GM21423 (cell line): ENCODE measurements around the gene PPIG.
"Not testable (repeated sequence)": the region's sequence is repeated elsewhere in the genome, so short reads cannot be mapped to it uniquely, and the experiment has no call there.

Experiments used
- ATAC-seq: cut with Tn5 transposase; IDR thresholded peaks from one replicate; pipeline ENCODE4 v1.9.1; 2021; ENCODE audit warnings: mild to moderate bottlenecking, moderate library complexity; ENCODE audit not compliant: unreplicated experiment

The PPIG gene

DNA sequence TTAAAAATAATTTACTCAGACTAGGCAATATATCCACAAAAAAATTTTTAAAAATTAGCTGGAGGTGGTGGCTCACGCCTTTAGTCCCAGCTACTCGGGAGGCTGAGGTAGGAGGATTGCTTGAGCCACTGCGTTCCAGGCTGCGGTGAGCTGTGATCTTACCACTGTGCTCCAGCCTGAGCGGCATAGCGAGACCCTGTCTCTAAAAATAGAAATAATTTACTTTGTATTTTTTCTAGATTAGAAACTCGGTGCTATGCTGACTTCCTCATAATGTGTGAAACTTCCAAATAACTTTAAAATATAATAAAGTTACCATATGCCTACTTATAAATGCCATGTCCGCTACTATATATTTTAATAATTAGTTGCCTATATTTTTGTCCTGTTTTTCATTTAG lies 6.7 kb downstream of the PPIG start:
- ATAC-seq = no peak

DNA sequence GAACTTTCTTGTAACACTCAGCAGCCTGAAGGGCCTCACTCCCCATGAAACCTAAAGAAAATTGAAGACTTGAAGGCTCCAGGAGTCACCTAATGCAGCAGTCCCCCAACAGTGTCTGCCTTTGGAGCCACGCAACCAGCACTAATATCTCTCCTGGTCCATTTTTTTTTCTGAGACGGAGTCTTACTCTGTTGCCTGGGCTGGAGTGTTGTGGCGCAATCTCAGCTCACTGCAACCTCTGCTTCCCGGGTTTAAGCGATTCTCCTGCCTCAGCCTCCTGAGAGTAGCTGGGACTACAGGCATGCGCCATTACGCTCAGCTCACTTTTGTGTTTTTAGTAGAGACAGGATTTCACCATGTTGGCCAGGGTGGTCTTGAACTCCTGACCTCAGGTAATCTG lies 12.4 kb downstream of the PPIG start:
- ATAC-seq = not testable (repeated sequence)

DNA sequence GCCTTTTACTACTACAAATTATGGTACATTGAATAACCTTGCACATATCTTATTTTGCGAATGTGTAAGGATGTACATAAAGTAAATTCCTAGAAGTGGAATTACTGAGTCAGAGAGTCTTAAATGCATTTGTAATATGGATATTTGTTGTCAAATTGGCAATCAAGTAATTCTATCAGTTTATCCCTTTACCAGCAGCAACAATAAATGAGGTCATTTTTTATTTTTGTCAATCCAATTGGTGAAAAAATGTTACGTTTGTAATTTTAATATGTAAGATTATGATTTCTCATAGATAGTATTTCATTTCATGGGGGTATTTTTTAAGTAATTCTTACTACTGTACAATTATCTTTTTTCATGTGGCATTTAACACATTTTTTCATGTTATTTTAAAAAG lies 14.8 kb downstream of the PPIG start:
- no peak for ATAC-seq

DNA sequence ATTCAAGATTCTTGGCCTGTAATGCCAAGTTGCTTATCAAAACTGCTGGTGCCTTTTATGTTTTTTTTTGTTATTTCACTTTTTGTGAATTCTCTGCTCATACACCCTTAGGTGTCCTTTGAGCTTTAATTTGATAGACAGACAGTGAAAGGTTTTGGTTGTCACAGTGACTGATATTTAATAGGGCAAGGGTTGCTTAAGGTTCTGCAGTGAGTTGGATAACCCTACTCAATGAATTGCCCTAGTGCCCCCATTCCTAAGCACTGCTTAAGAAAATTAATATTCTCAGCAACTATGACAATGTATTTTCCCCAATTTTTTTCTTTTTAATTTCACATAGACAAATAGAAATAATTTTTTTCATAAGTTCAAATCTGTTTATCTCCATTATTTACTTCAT lies 15.4 kb downstream of the PPIG start:
- no peak for ATAC-seq

DNA sequence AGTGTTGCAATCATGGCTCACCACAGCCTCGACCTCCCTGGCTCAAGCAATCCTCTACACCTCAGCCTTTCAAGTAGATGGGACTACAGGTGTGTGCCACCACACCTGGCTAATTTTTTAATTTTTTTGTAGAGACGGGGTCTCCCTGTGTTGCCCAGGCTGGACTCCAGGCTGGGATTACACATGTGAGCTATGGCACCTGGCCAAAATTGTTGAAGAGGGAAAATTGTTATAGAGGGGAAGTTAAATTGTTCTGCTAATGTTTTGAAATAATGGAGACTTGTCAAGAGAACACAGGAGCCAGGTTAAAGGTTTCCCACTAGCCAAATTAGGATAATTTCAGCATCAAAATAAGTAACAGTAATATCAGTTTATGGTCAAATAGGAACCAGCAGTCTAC lies 25.1 kb downstream of the PPIG start:
- ATAC-seq = no peak

DNA sequence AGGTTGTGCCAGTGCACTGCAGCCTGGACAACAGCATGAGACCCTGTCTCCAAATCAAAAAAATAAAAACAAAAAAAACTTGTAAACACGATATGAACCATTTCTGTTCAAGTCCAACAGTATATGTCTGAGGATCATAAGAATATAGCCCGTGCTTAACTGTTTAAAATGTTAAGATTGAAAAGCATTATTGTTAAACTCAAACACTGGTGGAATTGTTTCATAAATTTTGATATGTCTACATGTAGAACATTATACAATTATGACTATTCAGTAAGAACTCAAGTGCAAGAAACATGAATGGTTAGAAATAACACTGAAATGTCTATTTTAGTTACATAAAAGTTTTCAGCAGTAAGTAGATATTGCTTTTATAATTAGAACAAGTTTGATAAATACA lies 29.7 kb downstream of the PPIG start:
- ATAC-seq = no peak

DNA sequence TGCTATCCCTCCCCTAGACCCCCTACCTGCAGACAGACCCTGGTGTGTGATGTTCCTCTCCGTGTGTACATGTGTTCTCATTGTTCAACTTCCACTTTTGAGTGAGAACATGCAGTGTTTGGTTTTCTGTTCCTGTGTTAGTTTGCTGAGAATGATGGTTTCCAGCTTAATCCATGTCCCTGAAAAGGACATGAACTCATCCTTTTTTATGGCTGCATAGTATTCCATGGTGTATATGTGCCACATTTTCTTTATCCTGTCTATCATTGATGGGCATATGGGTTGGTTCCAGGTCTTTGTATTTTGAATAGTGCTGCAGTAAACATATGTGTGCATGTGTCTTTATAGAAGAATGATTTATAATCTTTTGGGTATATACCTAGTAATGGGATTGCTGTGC lies 31.8 kb downstream of the PPIG start:
- ATAC-seq = not testable (repeated sequence)

DNA sequence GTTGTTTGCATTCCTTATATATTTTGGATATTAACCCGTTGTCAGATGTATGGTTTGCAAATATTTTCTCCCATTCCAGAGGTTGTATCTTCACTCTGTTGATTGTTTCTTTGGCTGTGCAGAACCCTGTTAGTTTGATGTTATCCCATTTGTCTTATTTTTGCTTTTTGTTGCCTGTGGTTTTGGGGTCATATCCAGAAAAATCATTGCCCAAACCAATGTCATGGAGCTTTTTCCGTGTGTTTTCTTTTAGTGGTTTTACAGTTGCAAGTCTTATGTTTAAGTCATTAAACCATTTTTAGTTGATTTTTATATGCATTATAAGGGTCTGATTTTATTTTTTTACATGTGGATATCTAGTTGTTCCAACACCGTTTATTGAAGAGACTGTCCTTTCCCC lies 35.8 kb downstream of the PPIG start:
- ATAC-seq = no peak

DNA sequence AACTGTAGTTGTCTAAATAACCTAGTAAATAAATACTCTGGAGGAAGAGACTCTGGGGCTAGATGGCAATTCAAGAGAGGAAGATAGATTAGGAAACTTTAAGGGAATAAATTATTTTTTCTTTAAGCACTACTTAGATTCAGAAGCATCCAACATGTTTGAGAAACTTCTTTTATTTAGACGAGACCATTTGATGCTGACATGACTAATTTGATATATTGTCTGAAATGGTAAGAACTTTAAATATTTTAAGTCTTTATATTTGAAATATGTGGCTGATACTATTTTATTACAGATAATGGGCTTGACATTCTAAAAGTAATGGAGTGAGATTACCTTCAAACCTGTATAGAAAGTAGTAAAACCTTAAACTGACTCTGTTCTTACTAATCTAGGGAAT lies 36.4 kb downstream of the PPIG start:
- ATAC-seq = no peak

DNA sequence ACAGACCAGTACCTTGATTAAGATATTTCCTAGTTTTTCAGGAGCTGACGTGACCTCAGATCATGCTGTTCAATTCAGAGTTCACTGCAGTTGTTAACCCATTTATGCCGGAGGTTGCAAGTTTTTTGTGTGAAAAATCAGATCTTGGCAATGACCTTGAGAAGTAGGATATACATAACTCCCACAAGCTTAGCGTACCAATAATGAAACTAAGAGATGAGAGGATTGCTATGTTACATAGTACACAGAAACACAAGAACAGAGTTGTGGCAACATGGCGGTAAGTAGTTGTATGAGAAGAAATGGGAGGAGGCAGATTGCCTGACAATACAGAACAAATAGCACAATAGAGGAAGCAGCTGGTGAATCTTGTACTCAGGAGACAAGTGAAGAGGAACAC lies 39.1 kb downstream of the PPIG start:
- no peak for ATAC-seq

DNA sequence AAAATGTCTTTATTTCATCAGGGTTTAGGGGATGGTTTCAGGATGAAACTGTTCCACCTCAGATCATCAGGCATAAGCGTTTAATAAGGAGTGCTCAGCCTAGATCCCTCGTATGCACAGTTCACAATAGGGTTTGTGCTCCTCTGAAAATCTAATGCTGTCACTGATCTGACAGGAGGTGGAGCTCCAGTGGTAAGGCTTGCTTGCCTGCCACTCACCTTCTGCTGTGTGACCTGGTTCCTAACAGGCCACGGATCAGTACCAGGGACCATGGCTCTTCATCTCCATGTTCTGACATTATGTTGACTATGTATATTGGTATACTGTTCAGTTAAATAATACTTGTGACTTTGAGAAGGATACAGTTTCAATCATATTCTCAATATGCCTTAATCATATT lies 41.6 kb downstream of the PPIG start:
- no peak for ATAC-seq

DNA sequence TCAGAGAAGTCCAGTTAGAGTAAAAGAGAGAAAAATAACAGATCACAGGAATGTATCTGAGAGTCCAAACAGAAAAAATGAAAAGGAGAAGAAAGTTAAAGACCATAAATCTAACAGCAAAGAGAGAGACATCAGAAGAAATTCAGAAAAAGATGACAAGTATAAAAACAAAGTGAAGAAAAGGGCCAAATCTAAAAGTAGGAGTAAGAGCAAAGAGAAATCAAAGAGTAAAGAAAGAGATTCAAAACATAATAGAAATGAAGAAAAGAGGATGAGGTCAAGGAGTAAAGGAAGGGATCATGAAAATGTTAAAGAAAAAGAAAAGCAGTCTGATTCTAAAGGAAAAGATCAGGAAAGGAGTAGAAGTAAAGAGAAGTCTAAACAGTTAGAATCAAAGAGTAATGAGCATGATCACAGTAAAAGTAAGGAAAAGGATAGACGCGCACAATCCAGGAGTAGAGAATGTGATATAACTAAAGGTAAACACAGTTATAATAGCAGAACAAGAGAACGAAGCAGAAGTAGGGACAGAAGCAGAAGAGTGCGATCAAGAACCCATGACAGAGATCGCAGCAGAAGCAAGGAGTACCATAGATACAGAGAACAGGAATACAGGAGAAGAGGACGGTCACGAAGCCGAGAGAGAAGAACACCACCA lies 52.4 kb downstream of the PPIG start:
- ATAC-seq = no peak

DNA sequence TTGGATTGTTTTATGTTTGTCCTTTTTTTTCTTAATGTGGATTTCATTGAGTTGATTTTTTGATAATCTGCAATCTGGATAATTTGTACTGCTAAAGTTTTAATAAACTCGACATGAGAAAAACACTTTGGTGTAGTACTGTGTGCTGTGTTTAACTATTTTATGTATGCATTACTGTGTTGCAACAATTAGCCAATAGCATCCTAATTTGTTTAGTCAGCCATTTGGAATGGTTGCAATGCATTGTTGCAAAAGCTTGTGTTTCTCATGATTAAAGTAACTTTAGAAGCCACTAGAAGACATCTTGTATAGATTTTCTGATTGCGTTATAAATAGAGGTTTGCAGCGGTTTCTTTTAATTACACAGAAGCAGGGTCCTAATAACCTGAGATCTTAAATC lies 53.5 kb downstream of the PPIG start:
- no peak for ATAC-seq

DNA sequence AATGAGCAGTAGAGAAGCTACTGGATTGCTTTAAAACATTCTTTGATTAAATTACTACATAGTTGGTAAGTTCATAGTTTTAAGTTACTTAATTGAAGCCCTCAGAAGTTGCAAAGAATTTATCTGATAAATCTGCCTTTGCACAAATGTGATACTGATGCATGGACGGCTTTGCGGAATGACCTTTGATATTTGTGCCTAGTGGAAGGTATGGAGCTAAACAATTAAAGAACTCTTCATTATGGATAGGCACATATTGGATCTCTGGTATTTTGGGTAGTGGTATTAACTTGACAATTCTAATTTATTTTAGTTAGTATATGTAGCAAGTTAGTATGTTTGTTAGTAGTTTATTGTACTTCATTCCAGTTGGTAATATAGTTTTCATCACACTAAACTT lies 56.0 kb downstream of the PPIG start:
- no peak for ATAC-seq

DNA sequence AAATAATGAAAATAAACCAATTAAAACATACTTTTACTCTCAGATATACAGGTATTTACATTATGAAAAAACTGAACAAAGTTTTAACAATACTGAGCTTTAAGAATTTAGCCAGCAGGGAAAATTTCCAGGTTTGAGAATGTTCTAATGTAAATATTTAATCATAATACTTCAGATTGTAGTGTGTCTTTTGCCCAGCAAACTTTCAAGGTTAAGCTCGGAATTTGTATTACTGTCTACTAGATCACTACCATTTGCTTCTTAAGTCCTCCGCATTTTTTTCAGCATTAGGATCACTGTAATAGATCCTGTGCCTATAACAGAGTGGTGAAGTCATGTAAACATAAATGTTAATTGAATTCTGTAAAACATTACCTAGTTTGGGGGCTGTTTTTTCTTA lies 57.3 kb downstream of the PPIG start:
- ATAC-seq = no peak

DNA sequence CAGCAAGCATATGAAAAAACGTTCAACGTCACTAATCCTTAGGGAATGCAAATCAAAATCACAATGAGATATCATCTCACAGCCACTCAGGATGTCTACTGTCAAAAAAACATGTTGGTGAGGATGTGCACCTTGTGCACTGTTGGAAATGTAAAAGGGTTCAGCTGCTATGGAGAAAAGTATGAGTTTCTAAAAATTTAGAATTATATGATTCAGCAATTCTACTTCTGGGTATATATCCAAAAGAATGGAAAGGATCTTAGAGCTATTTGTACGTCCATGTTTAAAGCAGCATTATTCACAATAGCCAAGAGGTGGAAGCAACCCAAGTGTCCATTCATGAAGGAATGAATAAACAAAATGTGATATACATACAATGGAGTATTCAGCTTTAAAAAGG lies 60.0 kb downstream of the PPIG start:
- ATAC-seq = no peak

DNA sequence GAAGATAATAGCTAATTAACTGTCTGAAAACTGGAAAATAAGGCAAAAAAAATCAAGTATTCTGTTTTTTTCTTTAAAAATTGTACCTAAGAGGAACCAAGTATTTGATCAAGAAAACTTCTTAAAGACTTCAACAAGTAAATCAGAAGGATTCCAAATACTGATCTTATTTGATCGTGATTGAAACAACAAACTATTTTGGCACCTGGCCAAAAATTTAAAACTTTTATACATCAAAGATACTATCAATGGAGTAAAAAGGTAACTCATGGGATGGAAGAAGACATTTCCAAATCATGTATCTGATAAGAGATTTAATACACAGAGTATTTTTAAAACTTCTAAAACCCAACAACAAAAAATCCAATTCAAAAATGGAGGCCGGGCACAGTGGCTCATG lies 63.3 kb downstream of the PPIG start:
- ATAC-seq = no peak

DNA sequence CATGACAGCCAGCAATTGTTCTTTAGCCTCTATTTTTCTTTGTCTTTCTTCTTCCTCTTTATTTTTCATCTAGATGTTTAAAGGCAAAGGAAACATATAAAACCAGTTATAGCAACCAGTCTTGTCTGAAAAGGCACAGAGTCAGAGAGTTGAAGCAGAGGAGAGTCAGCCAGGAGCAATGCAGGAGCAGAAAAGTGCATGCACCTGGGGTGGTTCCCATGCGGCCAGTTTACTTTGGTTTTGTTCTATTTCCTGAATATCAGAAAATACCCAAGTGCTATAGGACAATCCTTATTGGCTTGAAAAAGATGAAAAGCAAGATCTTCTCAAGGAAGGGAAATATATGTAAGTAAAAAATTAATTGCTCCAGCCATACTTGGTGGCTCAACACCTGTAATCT lies 65.1 kb downstream of the PPIG start:
- ATAC-seq = no peak

DNA sequence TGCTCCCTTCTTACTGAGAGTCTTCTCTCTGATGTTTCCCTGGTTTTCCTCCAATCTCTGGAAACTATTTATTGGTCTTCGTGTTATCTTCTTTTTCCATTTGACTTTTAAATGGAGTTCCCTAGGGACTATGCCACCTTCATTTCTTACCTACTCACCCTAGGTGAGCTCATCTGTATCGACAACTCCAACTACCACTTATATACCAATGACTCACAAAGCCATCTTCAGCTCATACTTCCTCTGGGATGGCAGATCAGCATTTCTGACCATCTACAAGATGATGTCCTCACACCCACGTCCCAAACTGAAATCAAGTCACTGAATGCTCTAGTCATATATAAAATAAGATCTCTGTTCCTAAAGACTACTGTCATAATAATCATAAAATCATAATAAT lies 69.5 kb downstream of the PPIG start:
- ATAC-seq = no peak

DNA sequence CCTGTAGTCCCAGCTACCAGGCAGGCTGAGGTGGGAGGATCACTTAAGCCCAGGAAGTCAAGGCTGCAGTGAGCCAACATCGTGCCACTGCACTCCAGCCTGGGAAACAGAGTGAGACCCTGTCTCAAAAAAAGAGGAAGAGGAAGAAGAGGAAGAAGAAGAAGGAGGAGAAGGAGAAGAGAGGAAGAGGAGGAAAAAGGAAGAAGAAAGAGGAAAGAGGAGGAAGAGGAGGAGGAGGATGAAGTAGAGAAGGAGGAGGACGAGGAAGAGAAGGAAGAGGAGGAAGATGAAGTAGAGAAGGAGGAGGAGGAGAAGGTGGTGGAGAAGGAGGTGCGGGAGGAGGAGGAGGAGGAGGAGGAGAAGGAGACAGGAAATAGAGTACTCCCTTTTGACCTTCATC lies 72.0 kb downstream of the PPIG start:
- no peak for ATAC-seq

DNA sequence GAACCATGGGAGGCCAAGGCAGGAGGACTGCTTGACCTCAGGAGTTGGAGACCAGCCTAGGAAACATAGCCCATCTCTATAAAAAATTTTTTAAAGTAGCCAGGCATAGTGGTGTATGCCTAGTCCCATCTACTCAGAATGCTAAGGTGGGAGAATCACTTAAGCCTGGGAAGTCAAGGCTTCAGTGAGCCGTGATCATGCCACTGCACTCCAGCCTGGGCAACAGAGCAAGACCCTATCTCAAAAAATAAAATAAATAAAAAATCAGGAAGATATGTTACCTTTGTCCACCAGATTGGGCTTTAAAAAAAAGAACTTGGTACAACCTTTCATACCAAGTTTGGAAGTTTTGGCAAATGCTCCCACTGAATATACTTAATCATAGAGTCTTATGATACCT lies 74.7 kb downstream of the PPIG start:
- no peak for ATAC-seq

DNA sequence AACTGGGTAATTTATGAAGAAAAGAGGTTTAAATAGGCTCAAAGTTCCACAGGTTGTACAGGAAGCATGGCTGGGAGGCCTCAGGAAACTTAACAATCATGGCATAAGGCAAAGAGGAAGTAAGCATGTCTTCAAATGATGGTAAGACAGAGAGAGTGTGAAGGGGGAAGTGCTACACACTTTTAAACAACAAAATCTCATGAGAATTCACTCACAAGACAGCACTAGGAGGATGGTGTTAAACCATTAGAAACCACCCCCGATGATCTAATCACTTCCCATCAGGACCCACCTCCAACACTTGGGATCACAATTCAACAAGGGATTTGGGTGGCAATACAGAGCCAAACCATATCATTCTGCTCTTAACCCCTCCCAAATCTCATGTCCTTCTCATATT lies 75.2 kb downstream of the PPIG start:
- ATAC-seq = no peak

DNA sequence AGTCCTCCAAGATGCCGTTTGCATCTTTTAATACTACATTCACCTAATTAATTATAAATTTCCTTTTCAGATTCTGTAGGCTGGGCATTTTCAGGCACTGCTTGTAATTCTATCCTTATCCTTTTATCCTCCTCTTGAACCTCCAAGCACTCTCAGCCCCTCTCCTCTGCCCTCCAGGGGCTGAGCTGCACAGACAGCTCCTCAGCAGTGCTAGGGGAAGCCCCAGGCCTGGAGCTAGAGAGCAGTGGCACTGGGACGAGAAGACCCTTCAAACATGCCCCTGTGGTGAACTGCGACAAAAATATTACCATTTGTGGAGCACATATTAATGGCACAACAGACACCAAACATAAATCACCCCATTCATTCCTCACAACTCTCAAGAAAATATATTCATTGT lies 77.1 kb downstream of the PPIG start:
- ATAC-seq = no peak

DNA sequence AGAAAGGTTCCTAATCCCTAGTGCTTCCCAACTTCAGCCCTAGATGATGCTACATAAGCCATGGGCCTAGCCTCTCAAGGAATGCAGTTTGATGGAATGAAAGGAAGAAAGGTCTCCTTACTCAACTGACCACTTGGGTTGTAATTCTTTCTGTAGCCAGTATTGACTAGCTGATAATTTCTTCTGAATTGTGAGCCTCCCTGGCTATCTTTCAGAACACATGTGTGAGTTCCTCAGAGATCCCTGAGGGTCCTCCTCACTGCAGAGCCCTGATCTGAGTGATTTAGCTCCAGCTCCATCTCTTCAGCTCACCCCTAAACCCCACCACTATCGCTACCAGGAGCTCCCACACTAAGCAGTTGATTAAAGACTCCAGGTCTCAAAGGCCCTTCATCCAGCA lies 78.6 kb downstream of the PPIG start:
- no peak for ATAC-seq
